H1 (cell line): ENCODE data around the gene METRN. TPM values are rescaled to one million over a fixed set of nuclear protein-coding genes. Genes with fewer than 3 reads are reported as not detected.

ENCODE experiments used
- CHD2 ChIP-seq: IDR thresholded peaks from 2 replicates; pipeline ENCODE4 v1.6.1; 2012; ENCODE audit warnings: low read length, improper control_type of control experiment
- CHD7 ChIP-seq: fragments of 300-600 bp; sonication (generic); IDR thresholded peaks from 2 replicates; pipeline ENCODE4 v1.7.1; 2012; ENCODE audit warnings: low read length, moderate library complexity, mild to moderate bottlenecking, inconsistent platforms; ENCODE audit not compliant: insufficient replicate concordance
- CREB1 ChIP-seq: IDR thresholded peaks from 2 replicates; pipeline ENCODE4 v1.6.1; 2012; ENCODE audit warnings: inconsistent platforms
- EGR1 ChIP-seq: IDR thresholded peaks from 2 replicates; pipeline ENCODE4 v1.6.1; 2011; ENCODE audit warnings: low read depth, low read length, borderline replicate concordance
- SIX5 ChIP-seq: IDR thresholded peaks from 2 replicates; pipeline ENCODE4 v1.6.1; 2011; ENCODE audit warnings: mild to moderate bottlenecking, low read depth, low read length
- SRF ChIP-seq: IDR thresholded peaks from 2 replicates; pipeline ENCODE4 v1.6.1; 2011; ENCODE audit warnings: mild to moderate bottlenecking, low read depth, low read length, moderate library complexity
- polyA plus RNA-seq, 7 experiments: library from polyadenylated mRNA; depleted of rRNA in 3 of 7; stranded (reverse) in 5 of 7; unstranded in 2 of 7; fragments of >200 nt in 5 of 7; fragments of 200-250 nt in 2 of 7; gene quantifications; 1 replicate in 5 of 7; 2 replicates in 1 of 7; 4 replicates in 1 of 7; pipeline versions ENCODE4 v1.2.1 to v1.2.3, GENCODE V29; 2011 to 2013; ENCODE audit warnings: missing spikeins in 2 of 7, mixed read lengths in 2 of 7
- total RNA-seq: library from RNA; stranded (reverse); fragmentation: NEBNext Ultra II Directional; extraction: Animal tissue kit (Norgen Biotek cat#: 25700); gene quantifications from 2 replicates; pipeline ENCODE4 v1.2.1, GENCODE V29; 2021

METRN gene
- total and polyA plus RNA-seq, 2 of the 8 experiments (the other 6 are each of a cell fraction or from before 2014, with no cell fraction given), result 18.7 to 25.8 TPM

- TF ChIP-seq CHD7 (no peak), SRF (no peak), CREB1 (no peak), SIX5 (no peak), EGR1 (no peak), CHD2 (no peak)
These were observed 53.5 kb downstream of the METRN start (continued) for GRCh38 chr16:768428-768827.
